Suprapubic skin (tissue), 4 donors: ENCODE data around the gene FLYWCH1. TPM values are rescaled to one million over a fixed set of nuclear protein-coding genes. Genes with fewer than 3 reads are reported as not detected.

Experiments used
- DNase-seq, 2 donors: peaks; one replicate each; pipeline ENCODE4 v3.0.0-alpha.2; 2019; ENCODE audit warnings: low spot score in 2 of 2
- H3K27ac ChIP-seq: fragments of 200-600 bp; sonication (generic); one replicate; pipeline ENCODE4 v1.5.1; 2019
- H3K27me3 ChIP-seq: fragments of 200-600 bp; sonication (generic); one replicate; pipeline ENCODE4 v1.5.1; 2019
- H3K36me3 ChIP-seq: fragments of 200-600 bp; sonication (generic); one replicate; pipeline ENCODE4 v1.5.1; 2019
- H3K4me1 ChIP-seq: fragments of 200-600 bp; sonication (generic); one replicate; pipeline ENCODE4 v1.5.1; 2019
- H3K4me3 ChIP-seq: fragments of 200-600 bp; sonication (generic); one replicate; pipeline ENCODE4 v1.5.1; 2019; ENCODE audit warnings: mild to moderate bottlenecking
- H3K9me3 ChIP-seq: fragments of 200-600 bp; sonication (generic); one replicate; pipeline ENCODE4 v1.5.1; 2019
- EP300 ChIP-seq: sonication (generic); formaldehyde crosslinking; IDR thresholded peaks from one replicate; pipeline ENCODE4 v1.6.1; 2017; ENCODE audit warnings: antibody characterized with exemption
- POLR2A ChIP-seq, 2 donors: fragments of 450-650 bp; IDR thresholded peaks; one replicate each; pipeline ENCODE4 v1.6.1; 2017; ENCODE audit warnings: antibody characterized with exemption in 2 of 2, mild to moderate bottlenecking in 2 of 2, moderate library complexity in 2 of 2
- POLR2AphosphoS5 ChIP-seq, 3 donors: sonication (generic); formaldehyde crosslinking; IDR thresholded peaks; one replicate each; pipeline ENCODE4 v1.6.1; 2017; ENCODE audit warnings: antibody characterized with exemption in 3 of 3
- WGBS: methylation state at CpG from one replicate; pipeline ENCODE4 v1.1.5; 2018; 5-methylcytosine and 5-hydroxymethylcytosine counted together
- total RNA-seq, 4 donors: library from RNA; depleted of rRNA; stranded (reverse); fragments of >200 nt; gene quantifications; one replicate each; pipeline ENCODE4 v1.1.0, GENCODE V29; 2016
- TF ChIP-seq, protein P1 (sequence below), 2 donors: fragments of 200-600 bp in 1 of 2; fragments of 450-650 bp in 1 of 2; sonication (generic) in 1 of 2; IDR thresholded peaks; one replicate each; pipeline ENCODE4 v1.5.1; 2016 to 2019; ENCODE audit warnings: antibody characterized with exemption in 2 of 2, mild to moderate bottlenecking in 1 of 2, moderate library complexity in 1 of 2

FLYWCH1 gene
- total RNA-seq, 4 donors from 2014 or later, result 32.7 to 81.8 (median 52.1) TPM

DNA sequence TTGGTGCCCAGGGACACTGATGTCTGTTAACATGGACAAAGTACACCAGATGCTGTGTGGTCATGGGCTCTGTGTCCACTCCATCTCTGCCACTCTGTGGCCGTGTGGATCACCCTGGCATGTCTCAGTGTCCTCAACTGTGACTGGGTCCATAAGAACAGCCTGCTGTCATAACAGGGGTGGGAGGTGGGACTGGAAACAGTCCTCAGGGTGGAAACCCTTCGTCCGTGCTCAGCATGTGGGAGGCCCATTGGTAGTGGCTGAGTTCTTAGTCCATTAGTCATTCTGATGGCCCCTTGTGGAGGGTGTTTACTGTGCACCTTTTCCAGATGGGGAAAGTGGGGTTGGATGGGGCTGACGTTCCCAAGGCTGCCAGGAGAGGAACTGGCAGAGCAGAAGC is 15.9 kb upstream of the FLYWCH1 start:
- WGBS, result 82% methylated on average over 2 of the region's 4 CpGs
- Histone ChIP-seq H3K36me3 (peaks cover 43% of the 10 kb centered on the region), H3K9me3 (no peaks in the 10 kb centered on the region), H3K27ac (no peak overlapping the region), H3K4me3 (no peak overlapping the region), H3K4me1 (no peaks in the 10 kb centered on the region), H3K27me3 (no peaks in the 10 kb centered on the region)
- TF ChIP-seq, protein P1, sequence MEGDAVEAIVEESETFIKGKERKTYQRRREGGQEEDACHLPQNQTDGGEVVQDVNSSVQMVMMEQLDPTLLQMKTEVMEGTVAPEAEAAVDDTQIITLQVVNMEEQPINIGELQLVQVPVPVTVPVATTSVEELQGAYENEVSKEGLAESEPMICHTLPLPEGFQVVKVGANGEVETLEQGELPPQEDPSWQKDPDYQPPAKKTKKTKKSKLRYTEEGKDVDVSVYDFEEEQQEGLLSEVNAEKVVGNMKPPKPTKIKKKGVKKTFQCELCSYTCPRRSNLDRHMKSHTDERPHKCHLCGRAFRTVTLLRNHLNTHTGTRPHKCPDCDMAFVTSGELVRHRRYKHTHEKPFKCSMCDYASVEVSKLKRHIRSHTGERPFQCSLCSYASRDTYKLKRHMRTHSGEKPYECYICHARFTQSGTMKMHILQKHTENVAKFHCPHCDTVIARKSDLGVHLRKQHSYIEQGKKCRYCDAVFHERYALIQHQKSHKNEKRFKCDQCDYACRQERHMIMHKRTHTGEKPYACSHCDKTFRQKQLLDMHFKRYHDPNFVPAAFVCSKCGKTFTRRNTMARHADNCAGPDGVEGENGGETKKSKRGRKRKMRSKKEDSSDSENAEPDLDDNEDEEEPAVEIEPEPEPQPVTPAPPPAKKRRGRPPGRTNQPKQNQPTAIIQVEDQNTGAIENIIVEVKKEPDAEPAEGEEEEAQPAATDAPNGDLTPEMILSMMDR (IDR thresholded peaks at IDR 0.05), result no peak
- TF ChIP-seq POLR2A (IDR thresholded peaks at IDR 0.05) (no peak), POLR2AphosphoS5 (IDR thresholded peaks at IDR 0.05) (no peak), EP300 (no peak)
- no peak for DNase-seq

DNA sequence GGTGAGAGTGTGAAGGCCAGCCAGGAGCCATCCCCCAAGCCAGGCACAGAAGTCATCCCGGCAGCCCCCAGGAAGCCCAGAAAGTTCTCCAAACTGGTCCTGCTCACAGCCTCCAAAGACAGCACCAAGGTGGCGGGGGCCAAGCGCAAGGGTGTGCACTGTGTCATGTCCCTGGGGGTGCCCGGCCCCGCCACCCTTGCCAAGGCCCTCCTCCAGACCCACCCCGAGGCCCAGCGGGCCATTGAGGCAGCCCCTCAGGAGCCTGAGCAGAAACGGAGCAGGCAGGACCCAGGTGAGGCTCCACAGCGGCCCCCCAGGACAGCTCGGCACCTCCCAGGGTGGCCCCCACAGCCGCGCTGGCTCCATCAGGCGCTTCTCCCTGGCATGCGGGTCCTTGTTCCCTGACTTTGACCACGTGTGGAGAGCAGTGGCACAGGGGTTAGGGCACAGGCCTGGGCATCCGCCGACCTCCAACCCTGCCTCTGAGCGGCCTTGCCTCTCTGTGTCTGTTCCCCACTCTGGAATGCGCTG is 15.2 kb upstream of the FLYWCH1 start:
- H3K36me3 ChIP-seq, result peaks cover 43% of the 10 kb centered on the region
- TF ChIP-seq POLR2AphosphoS5 (IDR thresholded peaks at IDR 0.05), result no peak
- no peak for TF ChIP-seq EP300
- TF ChIP-seq, protein P1 (IDR thresholded peaks at IDR 0.05), result no peak
- no peak for TF ChIP-seq POLR2A (IDR thresholded peaks at IDR 0.05)
- no peak overlapping the region for H3K27ac ChIP-seq
- no peak for DNase-seq
- no peaks in the 10 kb centered on the region for H3K27me3 ChIP-seq
- no peak overlapping the region for H3K4me3 ChIP-seq
- no peaks in the 10 kb centered on the region for H3K9me3 ChIP-seq
- no peaks in the 10 kb centered on the region for H3K4me1 ChIP-seq
- WGBS, result 97% methylated on average over 7 of the region's 19 CpGs

DNA sequence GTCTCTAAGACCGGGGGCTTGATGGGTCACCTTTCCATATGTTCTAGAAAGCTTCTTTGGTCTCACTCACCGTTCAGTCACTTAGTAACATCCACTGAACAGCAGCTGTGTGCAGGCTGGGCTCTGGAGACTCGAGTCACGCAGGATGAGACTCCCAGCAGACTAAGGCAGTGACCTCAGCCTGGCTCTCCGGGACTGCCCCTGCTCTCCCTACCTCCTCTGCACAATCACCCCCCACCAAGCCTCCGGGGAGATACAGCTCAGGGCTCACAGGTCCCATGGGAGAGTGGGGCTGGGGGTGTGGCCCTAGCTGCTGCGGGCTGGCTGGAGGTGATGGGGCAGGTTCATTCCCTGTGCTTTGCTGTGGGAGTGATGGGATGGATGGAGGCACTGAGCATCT is 14.6 kb upstream of the FLYWCH1 start:
- Histone ChIP-seq H3K27me3 (no peaks in the 10 kb centered on the region), H3K4me3 (no peak overlapping the region), H3K27ac (no peak overlapping the region), H3K4me1 (no peaks in the 10 kb centered on the region), H3K9me3 (no peaks in the 10 kb centered on the region), H3K36me3 (peaks cover 43% of the 10 kb centered on the region)
- no peak for DNase-seq
- TF ChIP-seq EP300 (no peak), POLR2A (IDR thresholded peaks at IDR 0.05) (no peak), POLR2AphosphoS5 (IDR thresholded peaks at IDR 0.05) (no peak)
- TF ChIP-seq, protein P1 (IDR thresholded peaks at IDR 0.05), result no peak
- 90% methylated on average over 4 of the region's 7 CpGs for WGBS

DNA sequence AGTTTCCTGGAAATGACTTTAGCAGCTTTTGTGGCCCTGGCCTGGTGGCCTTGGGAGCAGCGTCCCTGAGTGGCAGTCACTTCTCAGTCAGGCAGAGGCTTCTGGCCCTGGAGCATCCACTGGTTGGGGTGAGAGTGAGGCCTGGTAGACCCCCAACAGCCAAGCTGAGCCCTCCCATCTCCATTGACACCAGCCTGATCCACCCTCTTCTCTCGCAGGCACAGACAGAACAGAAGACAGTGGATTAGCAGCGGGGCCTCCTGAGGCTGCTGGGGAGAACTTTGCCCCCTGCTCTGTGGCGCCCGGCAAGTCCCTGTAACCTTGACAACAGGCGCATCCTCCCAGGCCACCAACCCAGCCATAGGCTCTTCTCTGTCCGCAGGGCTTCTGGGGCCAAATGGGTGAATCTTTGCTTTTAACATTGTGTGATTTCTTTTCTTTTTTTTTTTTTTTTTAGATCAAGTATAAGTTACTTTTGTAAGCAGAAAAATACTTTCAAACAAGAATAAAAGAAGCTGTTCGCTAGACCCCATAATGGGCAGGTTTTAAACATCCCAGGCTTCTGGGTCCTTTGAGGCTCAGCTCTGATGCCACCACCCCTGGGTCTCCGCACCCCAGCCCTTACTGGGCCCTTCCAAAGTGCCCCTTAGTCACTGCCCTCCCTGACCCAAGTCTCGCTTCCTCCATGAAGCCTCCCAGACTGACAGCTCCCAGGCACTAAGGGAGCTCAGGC is 12.7 kb upstream of the FLYWCH1 start:
- no peak overlapping the region for H3K27ac ChIP-seq
- no peak overlapping the region for H3K4me3 ChIP-seq
- TF ChIP-seq POLR2AphosphoS5 (IDR thresholded peaks at IDR 0.05) (no peak), EP300 (no peak), POLR2A (IDR thresholded peaks at IDR 0.05) (no peak)
- TF ChIP-seq, protein P1 (IDR thresholded peaks at IDR 0.05), result no peak
- peaks cover 43% of the 10 kb centered on the region for H3K36me3 ChIP-seq
- no peaks in the 10 kb centered on the region for H3K9me3 ChIP-seq
- no peaks in the 10 kb centered on the region for H3K27me3 ChIP-seq
- 89% methylated on average over 9 of the region's 10 CpGs for WGBS
- peaks cover 6% of the 10 kb centered on the region for H3K4me1 ChIP-seq
- DNase-seq, result no peak

DNA sequence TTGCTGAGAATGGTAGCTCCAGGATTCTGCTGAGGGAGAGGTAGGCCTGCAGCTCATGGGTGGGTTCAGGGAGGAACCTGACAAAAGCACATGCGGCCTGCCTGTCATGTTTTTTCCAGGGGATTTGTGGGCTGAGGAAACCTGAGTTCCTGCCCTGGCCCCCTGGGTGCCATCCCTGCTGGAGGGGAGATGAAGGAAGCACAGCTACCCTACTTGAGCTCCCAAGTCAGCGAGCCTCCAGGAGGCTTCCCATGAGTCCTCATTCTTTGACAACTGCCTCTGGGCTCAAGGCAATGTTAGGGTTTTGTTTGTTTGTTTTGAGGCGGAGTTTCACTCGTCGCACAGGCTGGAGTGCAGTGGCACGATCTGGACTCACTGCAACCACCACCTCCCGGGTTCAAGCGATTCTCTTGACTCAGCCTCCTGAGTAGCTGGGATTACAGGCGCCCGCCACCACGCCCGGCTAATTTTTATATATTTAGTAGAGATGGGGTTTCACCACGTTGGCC is 12.1 kb upstream of the FLYWCH1 start:
- Histone ChIP-seq H3K9me3 (no peaks in the 10 kb centered on the region), H3K27ac (no peak overlapping the region), H3K27me3 (no peaks in the 10 kb centered on the region), H3K4me1 (peaks cover 8% of the 10 kb centered on the region), H3K36me3 (peaks cover 43% of the 10 kb centered on the region), H3K4me3 (no peak overlapping the region)
- WGBS, result 92% methylated on average over 11 of the region's 13 CpGs
- TF ChIP-seq EP300 (no peak), POLR2A (IDR thresholded peaks at IDR 0.05) (no peak), POLR2AphosphoS5 (IDR thresholded peaks at IDR 0.05) (no peak)
- TF ChIP-seq, protein P1 (IDR thresholded peaks at IDR 0.05), result no peak
- no peak for DNase-seq
